ENCODE measurements around the gene SPATA9. TPM values are rescaled to one million over a fixed set of nuclear protein-coding genes. Genes with fewer than 3 reads are reported as not detected.

Gene SPATA9
- total and polyA plus RNA-seq, 2 of the 8 experiments (the other 6 are each of a cell fraction or from before 2014, with no cell fraction given): not detected

- TF ChIP-seq CHD7 (IDR thresholded peaks at IDR 0.05; ENCODE audit: insufficient replicate concordance, low read length) (no peak), JUN (IDR thresholded peaks at IDR 0.05; ENCODE audit: low read depth, low read length) (no peak), SUZ12 (IDR thresholded peaks at IDR 0.05; ENCODE audit: low read length) (no peak), ASH2L (IDR thresholded peaks at IDR 0.05; ENCODE audit: low read length) (no peak), PHF8 (conservative IDR thresholded peaks at IDR 0.05; ENCODE audit: low read depth, low read length) (no peak), TEAD4 (IDR thresholded peaks at IDR 0.05; ENCODE audit: low read depth, low read length) (no peak), KDM1A (IDR thresholded peaks at IDR 0.05; ENCODE audit: borderline replicate concordance, low read length) (no peak)
Observed at GRCh38 chr5:95723632-95724369, 41.0 kb upstream of the SPATA9 start (continued).
